ENCODE data around the gene CD109.
"Not testable (repeated sequence)": the region's sequence is repeated elsewhere in the genome, so short reads cannot be mapped to it uniquely, and the experiment has no call there.

Gene CD109

GRCh38 chr6:73800997-73801396 is 105.0 kb downstream of the CD109 start:
- no peaks in the 10 kb centered on the region for H3K9me3 ChIP-seq (ENCODE audit: low read depth, low read length)
- no peak overlapping the region for H3K9ac ChIP-seq (ENCODE audit: insufficient read length)
- TF ChIP-seq FOXP2 (optimal IDR thresholded peaks at IDR 0.05; ENCODE audit: control extremely low read depth, extremely low read length, insufficient read depth) (no peak), POLR2AphosphoS5 (IDR thresholded peaks at IDR 0.05; ENCODE audit: borderline replicate concordance, low read depth, low read length) (no peak), EZH2 (IDR thresholded peaks at IDR 0.05) (no peak)
- no peak for DNase-seq (ENCODE audit: low read depth, low spot score)
- H3K27ac ChIP-seq: no peak overlapping the region
- no peaks in the 10 kb centered on the region for H3K36me3 ChIP-seq (ENCODE audit: insufficient read depth, low read length)
- no peak overlapping the region for H3K4me3 ChIP-seq

- H3K27ac ChIP-seq: no peak overlapping the region
- H3K9ac ChIP-seq (ENCODE audit: insufficient read length): no peak overlapping the region
- no peaks in the 10 kb centered on the region for H3K36me3 ChIP-seq (ENCODE audit: insufficient read depth, low read length)
- H3K4me3 ChIP-seq: no peak overlapping the region
- DNase-seq (ENCODE audit: low read depth, low spot score): no peak
- no peaks in the 10 kb centered on the region for H3K9me3 ChIP-seq (ENCODE audit: low read depth, low read length)
- no peak for TF ChIP-seq EZH2 (IDR thresholded peaks at IDR 0.05)
- TF ChIP-seq FOXP2 (optimal IDR thresholded peaks at IDR 0.05; ENCODE audit: control extremely low read depth, extremely low read length, insufficient read depth): no peak
- TF ChIP-seq POLR2AphosphoS5 (IDR thresholded peaks at IDR 0.05; ENCODE audit: borderline replicate concordance, low read depth, low read length): no peak
Observed at GRCh38 chr6:73801652-73802268, 105.8 kb downstream of the CD109 start.

DNA sequence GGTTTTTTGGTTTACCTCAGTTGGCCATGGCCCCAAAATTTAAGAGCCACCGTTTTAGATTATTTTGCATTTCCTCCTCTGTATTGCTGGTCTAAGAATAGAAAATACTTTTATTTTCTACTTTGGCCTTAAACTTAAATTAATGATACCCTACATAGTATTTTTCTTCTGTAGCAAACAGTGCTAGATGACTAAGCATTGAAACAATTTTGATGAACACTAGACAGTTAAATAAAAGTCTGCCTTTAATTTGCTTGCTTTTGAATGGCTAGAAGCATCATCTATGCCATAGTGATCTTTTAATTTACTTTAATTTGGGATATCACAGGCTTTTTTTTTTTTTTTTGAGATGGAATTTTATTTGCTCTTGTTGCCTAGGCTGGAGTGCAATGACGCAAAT is 106.4 kb downstream of the CD109 start:
- H3K27ac ChIP-seq: no peak overlapping the region
- TF ChIP-seq POLR2AphosphoS5 (IDR thresholded peaks at IDR 0.05; ENCODE audit: borderline replicate concordance, low read depth, low read length): no peak
- no peak for TF ChIP-seq FOXP2 (optimal IDR thresholded peaks at IDR 0.05; ENCODE audit: control extremely low read depth, extremely low read length, insufficient read depth)
- no peak for TF ChIP-seq EZH2 (IDR thresholded peaks at IDR 0.05)
- DNase-seq (ENCODE audit: low read depth, low spot score): no peak

DNA sequence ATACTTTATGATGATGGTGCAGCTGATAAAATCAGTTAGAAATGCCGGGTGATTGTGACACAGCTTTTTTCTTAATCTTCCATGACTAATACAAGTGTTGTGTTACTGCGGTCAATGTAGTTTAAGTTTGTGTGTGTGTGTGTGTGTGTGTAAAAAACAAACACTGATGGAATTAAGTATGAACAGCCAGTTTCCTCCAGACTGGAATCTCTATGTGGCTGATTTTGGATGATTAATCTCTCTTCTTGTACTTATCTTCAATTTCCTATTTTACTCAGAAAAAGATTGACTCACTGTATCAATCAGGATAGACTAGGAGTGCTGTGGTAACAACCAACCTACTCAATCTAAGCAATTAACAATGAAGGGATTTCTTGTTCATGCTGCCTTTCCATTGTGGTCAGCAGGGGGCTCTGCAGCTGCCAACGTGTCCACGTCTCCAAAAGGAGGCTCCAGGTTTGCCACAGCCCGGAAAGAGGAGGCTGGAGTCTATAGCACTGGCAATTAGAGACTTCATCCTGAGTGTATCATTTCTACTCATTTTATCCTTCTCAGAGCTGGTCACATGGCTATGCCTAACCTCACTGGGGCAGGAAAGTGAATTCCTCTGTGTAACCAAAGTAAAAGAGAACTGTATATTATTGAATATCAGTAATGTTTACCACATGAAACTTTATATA is 107.7 kb downstream of the CD109 start:
- peak; percentile 34 for DNase-seq (ENCODE audit: low read depth, low spot score)
- no peak overlapping the region for H3K4me3 ChIP-seq
- no peaks in the 10 kb centered on the region for H3K36me3 ChIP-seq (ENCODE audit: insufficient read depth, low read length)
- H3K9me3 ChIP-seq (ENCODE audit: low read depth, low read length): no peaks in the 10 kb centered on the region
- no peak overlapping the region for H3K27ac ChIP-seq
- H3K9ac ChIP-seq (ENCODE audit: insufficient read length): no peak overlapping the region
- no peak for TF ChIP-seq POLR2AphosphoS5 (IDR thresholded peaks at IDR 0.05; ENCODE audit: borderline replicate concordance, low read depth, low read length)
- no peak for TF ChIP-seq FOXP2 (optimal IDR thresholded peaks at IDR 0.05; ENCODE audit: control extremely low read depth, extremely low read length, insufficient read depth)
- TF ChIP-seq EZH2 (IDR thresholded peaks at IDR 0.05): no peak

More for the DNA sequence above, 106.4 kb downstream of the CD109 start:
- Histone ChIP-seq H3K36me3 (ENCODE audit: insufficient read depth, low read length) (no peaks in the 10 kb centered on the region), H3K9ac (ENCODE audit: insufficient read length) (no peak overlapping the region), H3K9me3 (ENCODE audit: low read depth, low read length) (no peaks in the 10 kb centered on the region), H3K4me3 (no peak overlapping the region)

GRCh38 chr6:73805221-73805620 is 109.2 kb downstream of the CD109 start:
- not testable (repeated sequence) for H3K9ac ChIP-seq (ENCODE audit: insufficient read length); H3K4me3 ChIP-seq; H3K9me3 ChIP-seq (ENCODE audit: low read depth, low read length); H3K27ac ChIP-seq; H3K36me3 ChIP-seq (ENCODE audit: insufficient read depth, low read length); DNase-seq (ENCODE audit: low read depth, low spot score)

- not testable (repeated sequence) for H3K9ac ChIP-seq (ENCODE audit: insufficient read length); H3K4me3 ChIP-seq; H3K36me3 ChIP-seq (ENCODE audit: insufficient read depth, low read length); H3K9me3 ChIP-seq (ENCODE audit: low read depth, low read length); H3K27ac ChIP-seq; DNase-seq (ENCODE audit: low read depth, low spot score)
Observed at GRCh38 chr6:73805982-73806381, 110.0 kb downstream of the CD109 start.

DNA sequence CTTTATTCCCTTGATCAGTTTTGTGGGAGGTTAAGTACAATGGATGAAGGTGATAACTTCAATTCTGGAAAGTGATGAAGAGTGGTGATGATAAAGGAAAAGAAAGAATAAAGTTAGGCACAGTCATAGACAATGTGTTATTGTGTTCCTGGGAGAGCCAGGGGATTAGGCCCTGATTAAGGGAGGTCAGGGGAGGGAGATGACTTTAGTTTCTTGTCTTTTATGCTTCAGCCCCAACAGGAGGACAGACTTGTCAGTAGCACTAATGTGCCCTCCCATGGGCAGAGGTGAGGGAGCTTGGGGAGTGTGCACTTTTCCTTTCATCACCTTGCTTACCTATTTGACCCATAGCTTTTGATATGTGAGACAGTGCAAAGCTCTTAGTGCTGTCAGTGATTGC is 115.7 kb downstream of the CD109 start:
- Histone ChIP-seq H3K9me3 (ENCODE audit: low read depth, low read length) (no peaks in the 10 kb centered on the region), H3K27ac (no peak overlapping the region), H3K4me3 (no peak overlapping the region), H3K36me3 (ENCODE audit: insufficient read depth, low read length) (no peaks in the 10 kb centered on the region), H3K9ac (ENCODE audit: insufficient read length) (no peak overlapping the region)
- DNase-seq (ENCODE audit: low read depth, low spot score): no peak
- TF ChIP-seq EZH2 (IDR thresholded peaks at IDR 0.05) (no peak), POLR2AphosphoS5 (IDR thresholded peaks at IDR 0.05; ENCODE audit: borderline replicate concordance, low read depth, low read length) (no peak), FOXP2 (optimal IDR thresholded peaks at IDR 0.05; ENCODE audit: control extremely low read depth, extremely low read length, insufficient read depth) (no peak)

DNA sequence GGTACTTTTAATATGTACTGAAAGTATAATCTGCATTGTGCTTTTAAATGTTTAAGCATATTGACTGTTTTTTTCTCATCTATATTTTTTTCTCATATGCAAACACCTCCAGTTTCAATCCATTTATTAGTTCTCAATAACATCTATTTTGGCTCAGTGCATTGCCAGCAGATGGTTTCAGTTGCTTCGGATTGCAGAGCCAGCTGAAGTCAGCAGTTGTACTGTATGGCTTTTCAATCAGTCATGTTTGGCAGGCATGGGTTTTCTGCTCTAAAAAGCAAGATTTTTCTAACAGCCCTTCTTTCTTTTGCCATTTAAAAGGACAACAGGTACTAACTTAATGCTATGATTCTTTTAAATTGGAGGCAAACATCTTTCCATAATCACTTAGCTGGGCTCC is 121.2 kb downstream of the CD109 start:
- H3K9ac ChIP-seq (ENCODE audit: insufficient read length): no peak overlapping the region
- no peaks in the 10 kb centered on the region for H3K9me3 ChIP-seq (ENCODE audit: low read depth, low read length)
- no peak for DNase-seq (ENCODE audit: low read depth, low spot score)
- no peak overlapping the region for H3K4me3 ChIP-seq
- TF ChIP-seq POLR2AphosphoS5 (IDR thresholded peaks at IDR 0.05; ENCODE audit: borderline replicate concordance, low read depth, low read length) (no peak), FOXP2 (optimal IDR thresholded peaks at IDR 0.05; ENCODE audit: control extremely low read depth, extremely low read length, insufficient read depth) (no peak), EZH2 (IDR thresholded peaks at IDR 0.05) (no peak)
- H3K36me3 ChIP-seq (ENCODE audit: insufficient read depth, low read length): no peaks in the 10 kb centered on the region
- H3K27ac ChIP-seq: no peak overlapping the region

Data from SK-N-MC (cell line).